ENCODE results near the gene PAPPA2.
"Not testable (repeated sequence)": the region's sequence is repeated elsewhere in the genome, so short reads cannot be mapped to it uniquely, and the experiment has no call there.

PAPPA2 gene

GRCh38 chr1:176552217-176552991 lies 89.4 kb downstream of the PAPPA2 start:
- DNase-seq (ENCODE audit: low read depth) = no peak

DNA sequence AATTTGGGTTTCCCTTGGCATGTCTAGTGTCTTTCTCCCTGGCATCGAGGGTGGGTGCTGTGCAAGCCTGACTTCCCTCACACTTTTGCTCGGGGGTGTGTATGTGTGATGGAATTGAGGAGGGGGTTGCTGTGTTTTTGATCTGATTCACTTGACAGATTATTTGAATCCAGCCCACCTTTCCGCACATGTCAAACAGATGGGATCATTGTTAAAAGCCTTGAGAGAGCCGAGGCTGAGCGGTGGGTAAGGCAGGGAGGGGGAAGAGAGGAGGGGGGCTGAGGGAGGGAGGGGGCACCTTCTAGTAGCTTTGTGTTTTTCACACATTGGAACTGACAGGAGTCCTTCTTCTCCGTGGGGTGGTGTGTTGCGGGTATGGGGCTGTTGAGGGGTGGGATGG lies 90.0 kb downstream of the PAPPA2 start:
- DNase-seq (ENCODE audit: low read depth) = no peak

DNA sequence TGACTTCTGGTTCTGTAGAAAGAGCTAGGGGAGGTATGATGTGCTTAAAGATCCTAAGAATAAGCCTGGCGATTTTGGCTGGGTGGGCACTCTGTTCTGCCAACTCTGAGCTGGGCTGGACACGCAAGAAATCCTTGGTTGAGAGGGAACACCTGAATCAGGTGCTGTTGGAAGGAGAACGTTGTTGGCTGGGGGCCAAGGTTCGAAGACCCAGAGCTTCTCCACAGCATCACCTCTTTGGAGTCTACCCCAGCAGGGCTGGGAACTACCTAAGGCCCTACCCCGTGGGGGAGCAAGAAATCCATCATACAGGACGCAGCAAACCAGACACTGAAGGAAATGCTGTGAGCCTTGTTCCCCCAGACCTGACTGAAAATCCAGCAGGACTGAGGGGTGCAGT lies 93.3 kb downstream of the PAPPA2 start:
- no peak for DNase-seq (ENCODE audit: low read depth)

- DNase-seq (ENCODE audit: low read depth) = no peak
Observed at GRCh38 chr1:176557543-176558258, 94.7 kb downstream of the PAPPA2 start.

DNA sequence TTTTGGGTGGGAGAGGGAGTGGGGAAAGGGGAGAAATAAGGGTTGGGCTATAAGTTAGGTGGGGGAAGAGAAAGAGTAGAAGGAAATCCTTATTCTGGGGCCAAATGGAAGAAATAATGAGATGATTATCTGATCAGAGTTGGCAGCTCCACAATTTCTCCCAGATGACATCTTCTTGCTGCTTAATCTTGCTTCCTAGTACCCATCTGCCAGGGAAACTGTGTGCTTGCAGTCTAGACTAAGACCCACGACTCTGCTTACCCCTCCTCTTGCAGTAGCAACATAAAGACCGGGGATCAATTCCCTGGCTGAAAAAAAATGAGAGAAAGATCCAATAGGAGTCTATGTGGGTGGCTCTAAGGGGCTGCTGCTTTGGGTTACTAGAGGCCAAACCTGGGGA lies 95.6 kb downstream of the PAPPA2 start:
- DNase-seq (ENCODE audit: low read depth) = no peak

DNA sequence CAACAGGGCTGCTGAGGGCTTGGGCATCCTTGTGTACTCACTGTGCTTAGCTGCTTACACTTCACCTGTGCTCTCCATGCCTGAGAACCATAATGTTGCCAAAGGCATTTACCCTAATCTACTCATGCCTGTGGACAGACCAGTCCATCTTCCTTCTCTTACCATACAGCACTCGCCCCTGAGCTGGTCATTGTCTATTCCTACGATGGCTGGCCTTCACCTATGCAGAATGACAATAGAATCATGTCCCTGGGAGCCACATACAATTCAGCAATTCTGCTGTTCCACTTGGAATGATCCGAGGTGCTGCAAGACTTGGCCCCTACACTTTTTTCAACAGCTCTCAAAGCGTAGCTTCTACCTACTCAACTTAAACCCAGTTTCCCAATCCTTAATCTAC lies 96.5 kb downstream of the PAPPA2 start:
- no peak for DNase-seq (ENCODE audit: low read depth)

DNA sequence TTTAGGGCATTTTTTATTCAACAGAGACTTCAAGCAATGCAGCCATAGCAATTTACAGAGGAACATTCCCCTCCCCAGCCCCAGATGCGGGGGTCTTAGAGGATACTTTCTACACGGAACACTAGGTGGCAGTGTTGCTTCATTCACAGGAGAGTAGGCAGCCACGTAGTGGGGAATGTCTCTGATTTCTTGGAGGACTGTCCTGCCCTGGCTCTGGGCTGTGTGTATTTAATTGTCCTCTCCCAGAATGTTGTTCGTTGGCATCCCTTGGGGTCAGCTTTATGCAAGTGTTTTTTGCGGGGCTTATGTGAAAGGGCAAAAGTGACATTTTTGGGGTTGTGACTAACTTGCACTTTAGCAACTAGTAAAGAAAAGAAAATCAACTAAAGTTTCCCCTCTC lies 96.9 kb downstream of the PAPPA2 start:
- no peak for DNase-seq (ENCODE audit: low read depth)

DNA sequence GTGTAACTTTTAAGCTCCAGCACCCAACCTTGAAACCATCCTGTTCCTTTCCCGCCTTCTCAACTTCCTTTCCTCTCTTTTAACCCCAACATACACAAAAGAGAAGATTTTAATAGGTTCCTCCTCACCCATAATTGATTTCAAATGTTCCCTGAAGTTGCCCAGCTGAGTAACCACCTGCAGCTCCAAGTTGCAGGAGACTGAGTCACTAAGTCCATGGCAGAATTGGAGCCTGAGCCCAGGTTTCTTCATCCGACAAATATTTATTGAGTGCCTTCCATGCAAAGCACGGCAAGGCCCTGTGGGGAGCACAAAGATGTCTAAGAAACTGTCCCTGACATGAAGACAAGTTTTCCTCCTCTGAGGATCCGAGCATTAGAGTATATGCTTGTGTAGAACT lies 97.7 kb downstream of the PAPPA2 start:
- no peak for DNase-seq (ENCODE audit: low read depth)

DNA sequence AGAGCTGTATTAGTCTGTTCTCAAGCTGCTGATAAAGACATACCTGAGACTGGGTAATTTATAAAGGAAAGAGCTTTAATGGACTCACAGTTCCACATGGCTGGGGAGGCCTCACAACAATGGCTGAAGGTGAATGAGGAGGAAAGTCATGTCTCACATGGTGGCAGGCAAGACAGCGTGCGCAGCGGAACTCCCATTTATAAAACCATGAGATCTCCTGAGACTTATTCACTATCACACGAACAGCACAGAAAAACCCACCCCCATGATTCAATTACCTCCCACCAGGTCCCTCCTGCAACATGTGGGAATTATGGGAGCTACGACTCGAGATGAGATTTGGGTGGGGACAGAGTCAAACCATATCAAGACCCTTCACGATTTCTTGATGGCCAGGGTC lies 98.8 kb downstream of the PAPPA2 start:
- not testable (repeated sequence) for DNase-seq (ENCODE audit: low read depth)

DNA sequence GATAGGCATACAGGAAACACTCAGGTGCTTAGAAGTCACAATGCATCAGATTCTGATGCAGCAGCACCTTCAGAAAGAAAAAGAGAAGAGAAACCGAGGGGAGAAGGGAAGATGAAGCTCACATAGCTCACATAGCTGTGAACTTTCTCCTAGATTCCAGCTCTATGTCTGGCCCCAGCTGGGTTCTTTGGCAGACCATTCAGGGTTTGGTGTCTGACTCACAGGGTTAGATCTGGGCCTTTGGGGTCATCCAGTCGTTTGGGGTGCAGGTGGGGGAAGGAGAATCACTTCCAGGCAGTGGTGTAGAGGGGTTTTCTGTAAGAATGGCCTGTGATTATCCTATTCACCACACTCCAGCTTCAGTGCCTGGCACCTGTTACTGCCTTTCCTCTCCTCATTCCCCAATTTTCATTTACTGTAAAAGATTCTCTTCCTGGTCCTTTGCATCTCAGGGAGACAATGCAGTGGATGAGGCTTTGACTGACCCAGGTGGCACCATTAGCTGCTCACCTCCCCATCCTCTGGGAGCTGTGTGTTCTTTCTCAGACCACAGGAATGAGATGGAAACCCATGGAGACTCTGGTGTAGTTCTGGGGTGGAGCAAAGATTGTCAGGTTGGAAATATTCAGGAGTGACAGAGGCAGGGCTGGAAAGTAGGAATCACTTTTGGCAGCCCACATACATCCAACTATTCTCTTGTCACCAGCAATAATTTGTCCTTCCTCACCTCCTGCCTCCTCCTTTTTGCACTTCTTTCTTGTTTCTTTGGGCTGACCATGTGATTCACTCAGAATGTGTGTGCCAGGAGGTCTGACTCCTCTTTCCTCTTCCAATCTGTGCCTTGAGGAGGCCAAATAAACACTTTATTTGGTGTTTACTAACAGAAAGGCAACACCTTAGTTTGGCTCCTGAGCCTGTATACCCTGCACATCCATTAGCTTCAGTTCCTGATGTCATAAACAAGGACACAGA lies 103.3 kb downstream of the PAPPA2 start:
- DNase-seq (ENCODE audit: low read depth) = no peak

DNA sequence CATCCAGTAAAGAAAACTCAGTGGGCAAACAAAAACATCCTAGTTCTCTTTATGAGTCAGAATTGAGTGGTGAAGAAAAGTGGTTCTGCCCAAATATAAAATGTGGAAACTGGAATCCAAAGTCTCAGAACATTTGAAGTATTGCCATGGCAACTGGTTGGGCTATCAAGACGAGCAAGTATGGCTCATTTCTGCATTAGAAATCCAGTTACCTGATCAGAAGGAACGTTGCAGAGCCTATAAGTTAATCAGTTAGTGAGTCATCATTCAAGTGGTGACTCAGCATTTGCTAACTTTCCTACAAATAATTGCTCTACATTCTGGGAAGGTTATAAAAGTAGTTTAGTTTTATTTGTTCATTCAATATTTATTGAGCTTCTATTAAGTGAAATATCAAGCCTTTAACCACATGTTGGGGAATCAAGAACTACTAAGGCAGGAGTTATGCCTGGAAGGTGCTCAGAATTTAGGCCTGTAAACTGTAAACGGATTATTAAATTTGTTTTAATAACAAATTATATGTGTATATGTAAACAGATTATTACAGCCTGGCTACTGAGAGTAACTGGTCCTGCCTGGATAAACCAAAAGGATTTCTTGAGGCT lies 104.3 kb downstream of the PAPPA2 start:
- DNase-seq (ENCODE audit: low read depth) = no peak

DNA sequence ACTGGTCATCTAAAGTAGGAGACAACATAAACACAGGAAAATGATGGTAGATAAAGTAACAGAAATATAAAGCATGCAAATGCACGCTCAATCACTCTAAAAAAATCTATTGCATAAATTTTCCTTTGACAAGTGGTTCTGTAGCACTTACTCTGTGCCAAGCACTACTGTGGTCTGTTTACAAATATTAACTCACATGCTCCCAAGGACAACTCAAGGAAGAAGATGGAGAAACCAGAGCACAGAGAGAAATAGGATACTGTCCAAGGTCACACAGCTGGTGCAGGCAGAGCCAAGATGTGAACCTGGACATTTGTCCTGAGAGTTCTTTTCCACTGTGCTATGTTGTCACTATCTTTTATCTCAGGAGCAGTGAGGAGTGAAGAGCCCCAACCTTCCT lies 105.2 kb downstream of the PAPPA2 start:
- DNase-seq (ENCODE audit: low read depth) = no peak

- DNase-seq (ENCODE audit: low read depth) = no peak
Observed at GRCh38 chr1:176574756-176575155, 111.8 kb downstream of the PAPPA2 start.

- DNase-seq (ENCODE audit: low read depth) = no peak
Observed at GRCh38 chr1:176575991-176576390, 113.0 kb downstream of the PAPPA2 start.

GRCh38 chr1:176576670-176577069 lies 113.7 kb downstream of the PAPPA2 start:
- DNase-seq (ENCODE audit: low read depth) = no peak

GRCh38 chr1:176577646-176578197 lies 114.7 kb downstream of the PAPPA2 start:
- no peak for DNase-seq (ENCODE audit: low read depth)

DNA sequence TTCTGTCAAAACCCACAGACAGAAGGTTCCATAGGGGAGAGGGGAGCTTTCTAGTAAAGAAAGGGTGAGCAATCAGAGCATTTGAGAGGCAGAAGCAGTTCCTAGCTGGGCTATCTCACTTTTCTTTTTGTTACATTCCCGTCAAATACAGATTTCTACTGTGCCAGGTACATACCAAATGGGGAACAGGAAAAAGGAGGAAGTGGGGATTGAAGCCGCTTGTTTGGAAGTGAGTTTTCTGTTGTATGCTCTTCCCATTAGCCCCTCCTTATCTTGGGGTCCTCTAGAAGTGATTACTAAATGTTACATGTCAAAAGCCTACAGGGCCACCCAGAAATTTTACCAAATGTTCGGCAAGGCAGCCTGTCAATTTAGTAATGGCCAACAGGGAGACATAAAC lies 116.1 kb downstream of the PAPPA2 start:
- DNase-seq (ENCODE audit: low read depth) = no peak

GRCh38 chr1:176595217-176595616 lies 132.2 kb downstream of the PAPPA2 start:
- no peak for DNase-seq (ENCODE audit: low read depth)

DNA sequence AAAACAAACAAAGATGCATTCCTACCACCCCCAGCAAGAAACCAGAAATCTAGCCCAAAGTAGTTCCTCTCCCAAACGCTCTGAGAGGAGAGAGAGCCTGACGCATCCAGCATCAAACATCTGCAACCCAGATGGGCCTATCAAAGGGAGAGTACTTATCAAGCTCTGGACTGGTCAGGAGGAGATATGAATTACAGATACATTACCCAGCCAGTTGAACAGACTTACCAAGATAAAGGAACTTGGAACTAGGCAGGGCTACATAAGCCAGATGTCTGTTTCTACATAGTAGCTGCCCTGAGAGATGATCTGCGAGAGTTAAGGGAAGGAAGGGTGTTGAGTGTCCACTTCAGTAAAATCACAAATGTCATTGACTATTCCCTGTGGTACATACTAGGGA lies 138.4 kb downstream of the PAPPA2 start:
- no peak for DNase-seq (ENCODE audit: low read depth)

GRCh38 chr1:176602388-176603004 lies 139.5 kb downstream of the PAPPA2 start:
- DNase-seq (ENCODE audit: low read depth) = no peak

DNA sequence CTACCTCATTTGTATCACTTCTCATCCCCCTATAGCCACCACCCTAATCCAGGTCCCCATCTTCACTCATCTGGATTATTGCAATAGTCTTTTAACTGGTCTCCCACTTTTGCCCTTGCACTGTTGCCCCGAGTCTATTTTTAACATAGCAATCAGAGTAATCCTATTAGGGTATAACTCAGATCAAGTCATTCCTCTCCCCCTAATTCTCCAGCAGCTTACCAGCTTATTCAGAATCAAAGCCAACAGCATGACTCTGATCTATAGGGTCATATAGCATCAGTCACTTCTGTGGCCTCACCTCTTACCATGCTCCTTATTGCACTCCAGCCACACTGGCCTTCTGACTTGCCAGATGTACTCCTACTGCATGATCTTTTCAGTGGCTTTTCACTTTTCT lies 140.7 kb downstream of the PAPPA2 start:
- no peak for DNase-seq (ENCODE audit: low read depth)
